HepG2 (cell line): Measurements from ENCODE around the gene ACTN1. TPM values are rescaled to one million over a fixed set of nuclear protein-coding genes. Genes with fewer than 3 reads are reported as not detected.

Experiments used
- ARID4A ChIP-seq: sonication (generic); formaldehyde crosslinking; IDR thresholded peaks from 2 replicates; pipeline ENCODE4 v1.5.0; 2020; ENCODE audit warnings: mild to moderate bottlenecking, missing genetic modification reagents, borderline replicate concordance
- CENPBD1 ChIP-seq: sonication (generic); formaldehyde crosslinking; IDR thresholded peaks from 2 replicates; pipeline ENCODE4 v1.8.0; 2022; ENCODE audit warnings: missing genetic modification reagents, low read depth, mild to moderate bottlenecking, borderline replicate concordance
- CHD4 ChIP-seq: fragments of 200-600 bp; sonication (generic); IDR thresholded peaks from 2 replicates; pipeline ENCODE4 v1.7.0; 2017; ENCODE audit warnings: mild to moderate bottlenecking, low read length, borderline replicate concordance
- FOXO1 ChIP-seq: sonication (generic); formaldehyde crosslinking; IDR thresholded peaks from 2 replicates; pipeline ENCODE4 v1.4.0; 2020; ENCODE audit warnings: missing genetic modification reagents
- GFI1 ChIP-seq: sonication (generic); formaldehyde crosslinking; IDR thresholded peaks from 2 replicates; pipeline ENCODE4 v1.5.0; 2020; ENCODE audit warnings: missing genetic modification reagents, mild to moderate bottlenecking, borderline replicate concordance
- KLF12 ChIP-seq: sonication (generic); formaldehyde crosslinking; IDR thresholded peaks from 2 replicates; pipeline ENCODE4 v1.4.0; 2020; ENCODE audit warnings: missing genetic modification reagents, borderline replicate concordance
- KLF16 ChIP-seq, 2 experiments: sonication (generic) in 1 of 2; formaldehyde crosslinking in 1 of 2; IDR thresholded peaks; 2 replicates each; pipeline versions ENCODE4 v1.6.1 to v1.8.0; 2016 to 2023; ENCODE audit warnings: missing genetic modification reagents in 2 of 2, missing compliant biosample characterization in 1 of 2
- RARA ChIP-seq: IDR thresholded peaks from 2 replicates; pipeline ENCODE4 v1.6.1; 2016; ENCODE audit warnings: missing genetic modification reagents, missing compliant biosample characterization
- RBM22 ChIP-seq: fragments of 200-400 bp; formaldehyde crosslinking; optimal IDR thresholded peaks from 2 replicates; pipeline ENCODE3; 2017; ENCODE audit warnings: mild to moderate bottlenecking, low read length, moderate library complexity
- SAFB2 ChIP-seq: sonication (generic); formaldehyde crosslinking; IDR thresholded peaks from 2 replicates; pipeline ENCODE4 v1.5.1; 2020; ENCODE audit warnings: missing genetic modification reagents, low read depth, mild to moderate bottlenecking, borderline replicate concordance
- SETDB1 ChIP-seq: sonication (generic); formaldehyde crosslinking; IDR thresholded peaks from 2 replicates; pipeline ENCODE4 v1.5.1; 2020; ENCODE audit warnings: missing genetic modification reagents, mild to moderate bottlenecking, borderline replicate concordance
- SOX13 ChIP-seq, 3 experiments: fragments of 450-650 bp in 1 of 3; sonication (generic) in 1 of 3; formaldehyde crosslinking in 1 of 3; IDR thresholded peaks in 2 of 3; conservative IDR thresholded peaks in 1 of 3; 2 replicates each; pipeline versions ENCODE4 v1.5.0 to v1.6.1; 2016 to 2020; ENCODE audit warnings: antibody characterized with exemption in 1 of 3, mild to moderate bottlenecking in 1 of 3, missing compliant biosample characterization in 1 of 3, missing genetic modification reagents in 1 of 3, moderate library complexity in 1 of 3
- SYNCRIP ChIP-seq: fragments of 200-400 bp; formaldehyde crosslinking; IDR thresholded peaks from 2 replicates; pipeline ENCODE4 v1.6.1; 2018; ENCODE audit warnings: mild to moderate bottlenecking, low read depth, low read length; ENCODE audit not compliant: insufficient read depth
- ZMYM2 ChIP-seq: sonication (generic); formaldehyde crosslinking; IDR thresholded peaks from 2 replicates; pipeline ENCODE4 v1.8.0; 2022; ENCODE audit warnings: mild to moderate bottlenecking, missing genetic modification reagents
- ZNF251 ChIP-seq: sonication (generic); formaldehyde crosslinking; IDR thresholded peaks from 2 replicates; pipeline ENCODE4 v1.9.0; 2021; ENCODE audit warnings: mild to moderate bottlenecking, missing genetic modification reagents
- ZNF441 ChIP-seq: sonication (generic); formaldehyde crosslinking; IDR thresholded peaks from 2 replicates; pipeline ENCODE4 v1.7.0; 2021; ENCODE audit warnings: missing genetic modification reagents, borderline replicate concordance
- ZNF503 ChIP-seq: sonication (generic); formaldehyde crosslinking; IDR thresholded peaks from 2 replicates; pipeline ENCODE4 v1.4.0; 2020; ENCODE audit warnings: missing genetic modification reagents
- ZNF564 ChIP-seq: sonication (generic); formaldehyde crosslinking; IDR thresholded peaks from 2 replicates; pipeline ENCODE4 v1.8.1; 2023; ENCODE audit warnings: mild to moderate bottlenecking, missing genetic modification reagents
- ZNF672 ChIP-seq: sonication (generic); formaldehyde crosslinking; IDR thresholded peaks from 2 replicates; pipeline ENCODE4 v1.8.1; 2022; ENCODE audit warnings: missing genetic modification reagents
- ZNF781 ChIP-seq: sonication (generic); formaldehyde crosslinking; IDR thresholded peaks from 2 replicates; pipeline ENCODE4 v1.5.1; 2020; ENCODE audit warnings: borderline replicate concordance, mild to moderate bottlenecking, missing genetic modification reagents; ENCODE audit errors: not compliant biosample characterization
- polyA plus RNA-seq, 8 experiments: library from polyadenylated mRNA; depleted of rRNA in 3 of 8; stranded (reverse) in 7 of 8; unstranded in 1 of 8; fragments of >200 nt; fragmentation: Illumina TruSeq in 4 of 8; extraction: Trizol in 4 of 8; gene quantifications; 2 replicates each; pipeline versions ENCODE4 v1.2.1 to v1.2.3, GENCODE V29; 2011 to 2016; ENCODE audit warnings: low read depth in 4 of 8, missing spikeins in 1 of 8, mixed read lengths in 1 of 8; ENCODE audit not compliant: insufficient read depth in 1 of 8
- total RNA-seq, 5 experiments: library from RNA; depleted of rRNA; stranded (reverse); fragments of >200 nt; fragmentation: Illumina TruSeq; extraction: Trizol; gene quantifications; 2 replicates each; pipeline ENCODE4 v1.2.3, GENCODE V29; 2016; ENCODE audit warnings: low read depth in 1 of 5

Gene ACTN1
- total and polyA plus RNA-seq, 2 of the 13 experiments (the other 11 are each of a cell fraction or from before 2014, with no cell fraction given) = 58.6 to 162 TPM

GRCh38 chr14:68976160-68977067, 2.7 kb downstream of the ACTN1 start (continued):
- peak; percentile 66; the same call in 1 of the 2 replicates for TF ChIP-seq ARID4A (CRISPR knock-in tag)
- TF ChIP-seq CENPBD1 (CRISPR knock-in tag) = no peak
- 0 out of 2 replicates have a peak, but pooled peaks have one; percentile 63 for TF ChIP-seq ZNF564 (CRISPR knock-in tag)
- peak; percentile 56; the same call in 1 of the 2 replicates for TF ChIP-seq KLF12
- TF ChIP-seq SOX13 (IDR thresholded peaks at IDR 0.05) = no peak
- TF ChIP-seq SOX13 (CRISPR knock-in tag; conservative IDR thresholded peaks at IDR 0.05 in 1 of 2, IDR thresholded peaks at IDR 0.05 in 1 of 2) = peak in 1 of 2 experiments; percentile 59; a peak in 2 of 4 replicates
- 0 out of 2 replicates have a peak, but pooled peaks have one; percentile 28 for TF ChIP-seq SAFB2 (CRISPR knock-in tag)
- TF ChIP-seq ZNF503 (CRISPR knock-in tag) = peak; percentile 60; the same call in 1 of the 2 replicates
- peak; percentile 79 for TF ChIP-seq ZNF781 (CRISPR knock-in tag)
- TF ChIP-seq KLF16 (CRISPR knock-in tag; IDR thresholded peaks at IDR 0.05) = 0 out of 4 replicates have a peak, but pooled peaks of 1 of the 2 experiments have one; percentile 25
- peak; percentile 75; the same call in 1 of the 2 replicates for TF ChIP-seq ZMYM2
- no peak for TF ChIP-seq RBM22
- TF ChIP-seq GFI1 = 0 out of 2 replicates have a peak, but pooled peaks have one; percentile 26
- TF ChIP-seq ZNF251 (CRISPR knock-in tag) = no peak
- TF ChIP-seq SETDB1 (CRISPR knock-in tag) = peak; percentile 0; the same call in 1 of the 2 replicates
- peak; percentile 48 for TF ChIP-seq FOXO1 (CRISPR knock-in tag)
- TF ChIP-seq RARA (CRISPR knock-in tag) = peak; percentile 74
- TF ChIP-seq SYNCRIP = no peak
- TF ChIP-seq CHD4 = no peak
- TF ChIP-seq ZNF672 = no peak
- TF ChIP-seq ZNF441 (CRISPR knock-in tag) = peak; percentile 81
